NCI-H1694 (cell line): Measurements from ENCODE around the gene MTHFD1L.

Source experiments
- DNase-seq: peaks from one replicate; lab custom pipeline; 2025; lab: John Stamatoyannopoulos, UW

Gene MTHFD1L

GRCh38 chr6:150898399-150899170 is 33.1 kb downstream of the MTHFD1L start:
- DNase-seq: no peak

- no peak for DNase-seq
These were observed 33.7 kb downstream of the MTHFD1L start for GRCh38 chr6:150899231-150899630.

- DNase-seq: no peak
These were observed 34.5 kb downstream of the MTHFD1L start for GRCh38 chr6:150900049-150900448.

GRCh38 chr6:150902142-150902776 is 36.8 kb downstream of the MTHFD1L start:
- DNase-seq: no peak

- DNase-seq: no peak
These were observed 40.3 kb downstream of the MTHFD1L start for GRCh38 chr6:150905769-150906168.

GRCh38 chr6:150906641-150907326 is 41.3 kb downstream of the MTHFD1L start:
- DNase-seq: no peak

- DNase-seq: no peak
These were observed 41.9 kb downstream of the MTHFD1L start for GRCh38 chr6:150907383-150907782.

GRCh38 chr6:150908901-150909300 is 43.4 kb downstream of the MTHFD1L start:
- no peak for DNase-seq

- DNase-seq: no peak
These were observed 45.1 kb downstream of the MTHFD1L start for GRCh38 chr6:150910561-150910960.

- DNase-seq: no peak
These were observed 48.9 kb downstream of the MTHFD1L start for GRCh38 chr6:150914372-150914771.

GRCh38 chr6:150915131-150915879 is 49.8 kb downstream of the MTHFD1L start:
- DNase-seq: no peak

GRCh38 chr6:150915880-150916265 is 50.4 kb downstream of the MTHFD1L start:
- no peak for DNase-seq

GRCh38 chr6:150919938-150920337 is 54.4 kb downstream of the MTHFD1L start:
- DNase-seq: no peak

GRCh38 chr6:150922137-150922536 is 56.6 kb downstream of the MTHFD1L start:
- no peak for DNase-seq

GRCh38 chr6:150924808-150925589 is 59.5 kb downstream of the MTHFD1L start:
- DNase-seq: no peak

- no peak for DNase-seq
These were observed 60.1 kb downstream of the MTHFD1L start for GRCh38 chr6:150925590-150925928.

- no peak for DNase-seq
These were observed 60.5 kb downstream of the MTHFD1L start for GRCh38 chr6:150925976-150926375.

- DNase-seq: no peak
These were observed 63.4 kb downstream of the MTHFD1L start for GRCh38 chr6:150928882-150929281.

GRCh38 chr6:150929416-150929815 is 63.9 kb downstream of the MTHFD1L start:
- DNase-seq: no peak

- DNase-seq: no peak
These were observed 65.3 kb downstream of the MTHFD1L start for GRCh38 chr6:150930841-150931240.

- DNase-seq: no peak
These were observed 65.9 kb downstream of the MTHFD1L start for GRCh38 chr6:150931405-150931804.

GRCh38 chr6:150932996-150933395 is 67.5 kb downstream of the MTHFD1L start:
- DNase-seq: no peak
